Suppressor macrophage treated with lipopolysaccharide for 1 hour (primary cell): ENCODE data around the gene NLRC5.
"Not testable (repeated sequence)": the region's sequence is repeated elsewhere in the genome, so short reads cannot be mapped to it uniquely, and the experiment has no call there.

Experiments used
- DNase-seq, 3 donors: peaks; one replicate each; pipeline ENCODE4 v3.0.0-alpha.2; 2020 to 2022

Gene NLRC5

DNA sequence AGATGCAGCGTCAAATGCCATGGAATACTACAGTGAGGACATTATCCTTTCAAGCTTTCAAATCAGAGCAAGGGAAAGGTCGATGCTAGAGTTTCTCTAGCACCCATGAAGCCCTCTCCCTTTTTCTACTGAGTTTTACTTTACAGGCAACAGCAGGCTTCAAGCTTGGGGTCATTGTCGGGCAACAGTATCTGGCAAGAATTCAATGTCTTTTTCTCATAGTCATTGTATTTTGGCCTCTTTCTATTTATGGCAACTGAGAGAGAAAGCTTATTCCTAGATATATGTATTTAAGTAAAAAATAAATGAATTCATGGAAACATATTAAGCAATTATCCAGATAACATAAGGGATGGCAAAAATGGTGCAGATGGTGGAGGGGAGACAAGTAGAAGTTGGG, 28.0 kb upstream of the NLRC5 start:
- DNase-seq, result no peak

- DNase-seq, result no peak
Observed at GRCh38 chr16:56961851-56962281, 27.5 kb upstream of the NLRC5 start, which contains the start of gene CETP. Gene CETP (plus strand): TSS chr16:56961950. CDS start chr16:56961980, 30 bp downstream.

- peak; percentile 93 to 97 (median 95) for DNase-seq
Observed at GRCh38 chr16:56964243-56965148, 24.9 kb upstream of the NLRC5 start.

GRCh38 chr16:56965149-56966092, 23.9 kb upstream of the NLRC5 start:
- DNase-seq, result peak; percentile 29 to 38 (median 31)

DNA sequence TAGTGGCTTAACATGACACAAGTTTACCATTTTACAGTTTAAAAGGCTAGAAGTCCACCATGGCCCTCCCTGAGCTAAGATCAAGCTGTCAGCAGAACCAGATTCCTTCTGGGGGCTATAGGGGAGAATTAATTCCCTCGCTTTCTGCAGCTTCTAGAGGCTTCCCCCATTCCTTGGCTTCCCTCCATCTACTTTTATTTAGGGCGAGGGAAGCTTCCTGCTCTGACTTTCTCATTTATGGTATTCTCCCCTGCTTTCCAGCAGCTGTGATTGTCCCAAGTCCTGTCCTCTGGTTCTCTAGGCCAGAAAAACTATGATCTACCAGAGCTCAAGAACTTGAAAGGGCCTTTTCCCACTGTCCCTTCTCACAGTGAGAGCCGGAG, 23.3 kb upstream of the NLRC5 start:
- DNase-seq, result no peak

- no peak for DNase-seq
Observed at GRCh38 chr16:56967733-56968132, 21.6 kb upstream of the NLRC5 start.

DNA sequence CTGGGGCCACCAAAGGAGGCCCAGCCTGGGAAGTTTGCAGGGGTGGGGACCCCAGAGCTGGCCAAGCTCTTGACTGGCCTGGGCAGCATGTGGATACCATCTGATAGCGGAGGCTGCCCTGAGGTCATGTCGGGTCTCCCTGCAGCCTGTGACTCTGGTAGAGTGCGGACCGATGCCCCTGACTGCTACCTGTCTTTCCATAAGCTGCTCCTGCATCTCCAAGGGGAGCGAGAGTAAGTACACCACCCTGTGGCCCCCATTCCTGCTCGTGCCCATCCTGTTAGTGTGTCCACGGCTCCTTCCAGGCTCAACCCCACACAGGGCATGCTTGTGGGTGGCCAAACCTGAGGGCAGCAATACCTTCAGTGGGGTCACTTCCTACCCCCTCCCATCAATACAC, 19.6 kb upstream of the NLRC5 start:
- no peak for DNase-seq

- no peak for DNase-seq
Observed at GRCh38 chr16:56970934-56971767, 18.2 kb upstream of the NLRC5 start.

DNA sequence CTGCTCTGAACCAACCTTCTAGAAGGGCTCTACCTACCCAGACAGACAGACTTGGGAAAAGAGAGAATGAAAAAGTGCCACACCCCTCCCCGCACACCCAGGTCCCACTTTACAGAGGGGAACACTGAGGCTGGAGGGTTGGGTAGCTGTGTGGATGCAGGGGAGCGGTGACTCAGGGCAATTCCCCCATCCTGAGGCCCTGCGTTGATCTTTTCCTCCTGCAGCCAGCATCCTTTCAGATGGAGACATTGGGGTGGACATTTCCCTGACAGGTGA, 17.7 kb upstream of the NLRC5 start:
- no peak for DNase-seq

GRCh38 chr16:56972403-56973293, 16.7 kb upstream of the NLRC5 start:
- DNase-seq, result peak; percentile 41 to 46 (median 44)

DNA sequence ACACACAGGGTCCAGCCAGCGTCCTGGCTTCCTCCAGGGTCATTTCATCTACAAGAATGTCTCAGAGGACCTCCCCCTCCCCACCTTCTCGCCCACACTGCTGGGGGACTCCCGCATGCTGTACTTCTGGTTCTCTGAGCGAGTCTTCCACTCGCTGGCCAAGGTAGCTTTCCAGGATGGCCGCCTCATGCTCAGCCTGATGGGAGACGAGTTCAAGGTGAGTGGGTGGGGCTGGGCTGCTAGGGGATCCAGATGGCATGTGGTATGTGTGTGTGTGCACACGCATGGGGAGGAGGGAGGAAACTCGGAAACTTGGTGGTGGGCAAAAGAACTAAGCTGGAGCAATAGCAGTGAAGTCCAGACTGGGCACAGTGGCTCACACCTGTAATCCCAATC, 16.1 kb upstream of the NLRC5 start:
- DNase-seq, result no peak

- DNase-seq, result not testable (repeated sequence)
Observed at GRCh38 chr16:56973899-56974298, 15.5 kb upstream of the NLRC5 start.

DNA sequence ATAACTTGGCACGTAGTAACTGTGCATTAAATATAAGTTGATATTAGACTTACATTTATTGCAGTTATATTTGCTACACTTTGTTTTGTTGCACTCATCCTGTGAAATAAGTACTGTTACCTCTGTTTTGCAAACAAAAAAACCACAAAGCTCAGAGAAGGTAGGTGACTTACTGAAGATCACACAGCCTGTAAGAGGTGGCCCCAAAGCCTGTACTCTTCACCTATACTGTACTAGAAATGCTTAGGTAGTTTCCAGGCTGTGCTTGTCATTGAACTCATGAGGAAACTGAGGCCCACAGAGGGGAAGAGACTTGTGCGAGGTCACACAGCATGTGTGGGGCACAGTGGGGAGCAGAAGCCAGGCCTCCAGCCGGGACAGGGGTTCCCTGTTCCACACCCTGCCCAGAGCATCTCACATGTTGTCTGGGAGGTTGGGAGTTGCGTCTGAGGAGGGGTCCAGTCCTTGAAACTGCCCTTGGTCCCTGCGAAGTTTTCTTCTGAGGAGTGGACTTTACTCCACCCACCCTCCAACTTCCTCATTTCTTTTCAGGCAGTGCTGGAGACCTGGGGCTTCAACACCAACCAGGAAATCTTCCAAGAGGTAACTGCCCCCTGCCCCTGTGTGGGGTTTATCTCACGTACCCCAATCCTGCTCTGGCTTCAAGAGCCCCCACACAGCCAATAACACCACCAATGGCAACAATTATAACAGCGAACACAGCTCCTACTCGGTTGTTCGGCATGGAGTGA, 14.6 kb upstream of the NLRC5 start:
- peak in 2 of 3 donors; percentile 29 to 30 for DNase-seq

DNA sequence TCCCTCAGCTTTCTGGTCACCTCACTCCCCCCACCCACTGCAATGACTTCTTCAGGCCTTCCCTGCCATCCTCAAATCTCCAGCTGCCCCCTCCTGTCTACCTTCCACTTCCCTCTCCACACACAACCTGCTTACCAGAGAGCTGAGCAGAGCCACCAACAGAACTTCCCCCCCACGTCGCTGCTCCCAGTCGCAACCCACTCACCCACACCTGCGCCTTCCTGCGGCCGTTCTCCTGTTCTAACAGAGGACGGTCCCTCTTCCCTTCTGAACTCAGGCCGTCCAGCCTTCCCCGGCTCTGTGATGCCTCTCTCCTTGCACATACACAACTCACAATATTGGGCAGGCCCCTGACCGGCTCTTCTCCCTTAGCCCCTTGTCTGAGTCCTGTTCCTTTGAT, 13.6 kb upstream of the NLRC5 start:
- peak in 1 of 3 donors; percentile 39 for DNase-seq

GRCh38 chr16:56977216-56977615, 12.1 kb upstream of the NLRC5 start:
- DNase-seq, result no peak

GRCh38 chr16:56977823-56978430, 11.4 kb upstream of the NLRC5 start:
- DNase-seq, result no peak

GRCh38 chr16:56980201-56980535, 9.2 kb upstream of the NLRC5 start:
- no peak for DNase-seq

DNA sequence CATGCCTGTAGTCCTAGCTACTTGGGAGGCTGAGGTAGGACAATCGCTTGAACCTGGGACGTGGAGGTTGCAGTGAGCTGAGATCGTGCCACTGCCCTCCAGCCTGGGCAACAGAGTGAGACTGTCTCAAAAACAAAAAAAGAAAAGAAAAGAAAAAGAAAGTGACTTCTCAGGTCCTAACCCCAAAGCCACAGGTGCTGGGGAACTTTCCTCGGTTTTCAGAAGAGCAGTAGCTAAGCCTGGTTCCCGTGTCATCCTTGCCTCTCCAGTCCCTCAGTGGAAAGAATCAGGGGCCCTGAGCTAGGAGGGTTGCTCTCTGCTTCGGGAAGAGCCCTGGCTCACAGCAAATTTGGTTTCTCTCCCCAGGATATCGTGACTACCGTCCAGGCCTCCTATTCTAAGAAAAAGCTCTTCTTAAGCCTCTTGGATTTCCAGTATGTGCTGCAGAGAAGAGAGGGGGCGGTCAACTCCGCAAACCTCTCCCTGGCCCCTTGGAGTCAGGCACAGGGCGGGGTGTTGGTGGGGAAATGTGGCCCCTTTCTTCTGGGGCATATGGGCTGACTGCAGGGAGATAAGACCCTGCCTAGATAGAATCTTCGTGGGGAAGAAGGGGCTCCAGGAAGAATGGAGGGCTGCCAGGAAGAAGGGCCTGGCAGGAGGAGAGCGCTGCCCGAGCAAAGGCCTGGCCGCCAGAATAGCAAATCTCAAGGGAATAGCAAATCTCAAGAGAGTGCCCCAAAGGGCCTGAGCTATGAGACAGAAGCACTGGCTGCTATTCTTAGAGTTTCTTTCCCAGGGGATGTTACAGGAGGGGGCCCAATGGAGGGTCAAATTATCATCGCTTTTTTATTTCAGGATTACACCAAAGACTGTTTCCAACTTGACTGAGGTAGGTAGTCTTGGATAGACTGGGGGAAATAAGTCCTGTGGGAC, 8.3 kb upstream of the NLRC5 start:
- no peak for DNase-seq

DNA sequence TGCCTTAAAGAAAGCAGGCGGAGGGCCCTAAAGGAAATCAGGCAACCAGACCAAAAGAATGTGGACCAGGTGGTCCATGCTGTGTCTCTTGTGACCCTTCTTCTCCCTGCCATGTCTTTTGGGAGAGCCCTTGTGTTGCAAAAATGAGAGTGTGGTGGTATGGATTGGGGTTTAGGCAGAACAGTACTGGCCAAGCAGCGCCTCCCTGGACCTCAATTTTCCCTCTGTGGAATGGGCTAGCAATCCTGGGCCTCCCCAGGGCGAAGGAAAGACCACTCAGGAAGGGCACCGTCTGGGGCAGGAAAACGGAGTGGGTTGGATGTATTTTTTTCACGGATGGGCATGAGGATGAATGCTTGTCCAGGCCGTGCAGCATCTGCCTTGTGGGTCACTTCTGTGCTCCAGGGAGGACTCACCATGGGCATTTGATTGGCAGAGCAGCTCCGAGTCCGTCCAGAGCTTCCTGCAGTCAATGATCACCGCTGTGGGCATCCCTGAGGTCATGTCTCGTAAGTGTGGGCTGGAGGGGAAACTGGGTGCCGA, 7.6 kb upstream of the NLRC5 start:
- no peak for DNase-seq
